Activated naive CD4-positive, alpha-beta T cell treated with anti-CD3 and anti-CD28 coated beads, Interleukin-2, amount 10 ng/mL, durations not matched to agents 7 days and 5 days (primary cell): ENCODE results near the gene PHKB.
A peak's percentile ranks its signal among the peaks of the same experiment; 100 is the strongest.
"Not testable (repeated sequence)": the region's sequence is repeated elsewhere in the genome, so short reads cannot be mapped to it uniquely, and the experiment has no call there.

ENCODE experiments used
- CTCF ChIA-PET: fragments of 350-600 bp; sonication (Branson Sonifier 250); formaldehyde crosslinking; loops from one replicate; lab custom pipeline; 2021; ENCODE audit warnings: antibody characterized with exemption; lab: Charles Lee
- DNase-seq: peaks from one replicate; pipeline ENCODE4 v3.0.0-alpha.2; 2020
- H3K27ac Mint-ChIP-seq: one replicate; pipeline ENCODE4 v1.8.0; 2021; ENCODE audit warnings: mild to moderate bottlenecking, moderate library complexity, mixed read lengths
- H3K27me3 Mint-ChIP-seq: one replicate; pipeline ENCODE4 v1.8.0; 2021; ENCODE audit warnings: mild to moderate bottlenecking, mixed read lengths
- H3K36me3 Mint-ChIP-seq: one replicate; pipeline ENCODE4 v1.8.0; 2021; ENCODE audit warnings: mixed read lengths
- H3K4me1 Mint-ChIP-seq: one replicate; pipeline ENCODE4 v1.8.0; 2021; ENCODE audit warnings: mixed read lengths
- H3K4me3 Mint-ChIP-seq: one replicate; pipeline ENCODE4 v1.8.0; 2021; ENCODE audit warnings: mild to moderate bottlenecking, moderate library complexity, mixed read lengths
- H3K9me3 Mint-ChIP-seq: one replicate; pipeline ENCODE4 v1.8.0; 2021; ENCODE audit warnings: mixed read lengths

The PHKB gene

GRCh38 chr16:47460359-47460710 is 796 bp upstream of the PHKB start:
- DNase-seq, result no peak
- CTCF ChIA-PET, result interaction anchor here (1.4 to 1.7 kb wide), 2 partner anchors 317 to 318 kb away, joined by 3 to 7 read pairs; partner anchors contain the start of gene NETO2
- H3K27me3 Mint-ChIP-seq, result no peaks in the 10 kb centered on the region
- H3K9me3 Mint-ChIP-seq, result no peaks in the 10 kb centered on the region
- H3K36me3 Mint-ChIP-seq, result peaks cover 28% of the 10 kb centered on the region
- H3K4me1 Mint-ChIP-seq, result peaks cover 50% of the 10 kb centered on the region
- peak overlapping the region; percentile 97 for H3K4me3 Mint-ChIP-seq
- peak overlapping the region; percentile 98 for H3K27ac Mint-ChIP-seq

- CTCF ChIA-PET, result interaction anchor here (1.2 to 1.7 kb wide), 3 partner anchors 318 to 424 kb away, joined by 3 to 7 read pairs (median 4); partner anchors contain the start of gene NETO2
- DNase-seq, result peak; percentile 23
- H3K4me1 Mint-ChIP-seq, result peaks cover 51% of the 10 kb centered on the region
- H3K27ac Mint-ChIP-seq, result peak overlapping the region; percentile 98
- peaks cover 25% of the 10 kb centered on the region for H3K36me3 Mint-ChIP-seq
- no peaks in the 10 kb centered on the region for H3K27me3 Mint-ChIP-seq
- H3K9me3 Mint-ChIP-seq, result no peaks in the 10 kb centered on the region
- peak overlapping the region; percentile 97 for H3K4me3 Mint-ChIP-seq
Measured at GRCh38 chr16:47461598-47462266, 601 bp downstream of the PHKB start.

- H3K4me3 Mint-ChIP-seq, result no peak overlapping the region
- no peaks in the 10 kb centered on the region for H3K27me3 Mint-ChIP-seq
- H3K4me1 Mint-ChIP-seq, result peaks cover 41% of the 10 kb centered on the region
- peaks cover 18% of the 10 kb centered on the region for H3K36me3 Mint-ChIP-seq
- H3K9me3 Mint-ChIP-seq, result no peaks in the 10 kb centered on the region
- H3K27ac Mint-ChIP-seq, result no peak overlapping the region
- CTCF ChIA-PET, result no interaction called here
- DNase-seq, result no peak
Measured at GRCh38 chr16:47463771-47464624, 2.9 kb downstream of the PHKB start.

- Mint-ChIP-seq H3K4me1 (peaks cover 26% of the 10 kb centered on the region), H3K36me3 (peaks cover 15% of the 10 kb centered on the region), H3K4me3 (no peak overlapping the region), H3K27me3 (no peaks in the 10 kb centered on the region), H3K27ac (no peak overlapping the region), H3K9me3 (no peaks in the 10 kb centered on the region)
- CTCF ChIA-PET, result no interaction called here
- DNase-seq, result no peak
Measured at GRCh38 chr16:47465919-47466630, 4.9 kb downstream of the PHKB start.

- Mint-ChIP-seq H3K27ac (no peak overlapping the region), H3K27me3 (no peaks in the 10 kb centered on the region), H3K9me3 (no peaks in the 10 kb centered on the region), H3K4me1 (peaks cover 18% of the 10 kb centered on the region), H3K36me3 (peaks cover 15% of the 10 kb centered on the region), H3K4me3 (no peak overlapping the region)
- no peak for DNase-seq
- CTCF ChIA-PET, result no interaction called here
Measured at GRCh38 chr16:47467501-47467900, 6.4 kb downstream of the PHKB start.

DNA sequence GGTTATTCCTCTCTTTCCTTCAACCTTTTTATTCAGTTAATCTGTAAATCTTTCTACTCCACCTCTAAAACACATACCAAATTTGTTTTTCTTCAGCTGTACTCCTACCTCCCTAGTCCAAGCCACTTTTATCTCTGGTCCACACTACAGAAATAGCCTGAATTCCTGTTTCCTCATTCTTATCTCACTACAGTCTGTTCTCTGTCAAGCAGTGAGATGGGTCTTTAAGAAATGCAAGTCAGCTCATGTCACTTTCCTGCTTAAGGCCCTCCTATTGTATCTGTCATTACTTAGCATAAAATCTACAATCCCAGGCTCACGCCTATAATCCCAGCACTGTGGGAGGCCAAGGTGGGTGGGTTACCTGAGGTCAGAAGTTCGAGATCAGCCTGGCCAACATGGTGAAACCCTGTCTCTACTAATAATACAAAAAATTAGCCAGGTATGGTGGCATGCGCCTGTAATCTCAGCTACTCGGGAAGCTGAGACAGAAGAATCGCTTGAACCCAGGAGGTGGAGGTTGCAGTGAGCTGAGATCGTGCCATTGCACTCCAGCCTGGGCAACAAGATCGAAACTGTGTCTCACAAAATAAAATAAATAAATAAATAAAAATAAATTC is 7.0 kb downstream of the PHKB start:
- H3K4me3 Mint-ChIP-seq, H3K27ac Mint-ChIP-seq, H3K9me3 Mint-ChIP-seq, CTCF ChIA-PET, H3K27me3 Mint-ChIP-seq, DNase-seq: not testable (repeated sequence)
- peaks cover 12% of the 10 kb centered on the region for H3K4me1 Mint-ChIP-seq
- peaks cover 15% of the 10 kb centered on the region for H3K36me3 Mint-ChIP-seq

- Mint-ChIP-seq H3K4me3 (no peak overlapping the region), H3K27ac (no peak overlapping the region), H3K9me3 (no peaks in the 10 kb centered on the region), H3K36me3 (peaks cover 9% of the 10 kb centered on the region), H3K4me1 (peaks cover 3% of the 10 kb centered on the region), H3K27me3 (no peaks in the 10 kb centered on the region)
- no peak for DNase-seq
- CTCF ChIA-PET, result no interaction called here
Measured at GRCh38 chr16:47469227-47469626, 8.1 kb downstream of the PHKB start.

DNA sequence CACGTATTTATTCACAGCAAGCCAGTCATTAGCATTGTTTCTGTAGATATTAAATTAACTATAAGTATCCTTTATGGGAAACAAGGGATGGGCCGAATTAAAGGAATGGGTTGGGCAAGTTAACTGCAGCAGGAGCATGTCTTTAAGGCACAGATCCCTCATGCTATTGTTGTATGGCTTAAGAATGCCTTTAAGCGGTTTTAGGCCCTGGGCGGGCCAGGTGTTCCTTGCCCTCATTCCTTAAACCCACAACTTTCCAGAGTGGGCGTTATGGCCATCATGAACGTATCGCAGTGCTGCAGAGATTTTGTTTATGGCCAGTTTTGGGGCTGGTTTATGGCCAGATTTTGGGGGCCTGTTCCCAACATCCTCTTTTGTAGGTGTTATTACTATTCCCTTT is 9.1 kb downstream of the PHKB start:
- Mint-ChIP-seq H3K27ac (no peak overlapping the region), H3K27me3 (no peaks in the 10 kb centered on the region), H3K36me3 (peaks cover 9% of the 10 kb centered on the region), H3K4me3 (no peak overlapping the region), H3K9me3 (no peaks in the 10 kb centered on the region), H3K4me1 (peaks cover 2% of the 10 kb centered on the region)
- CTCF ChIA-PET, result no interaction called here
- DNase-seq, result no peak

- CTCF ChIA-PET, result no interaction called here
Measured at GRCh38 chr16:47470810-47471209, 9.7 kb downstream of the PHKB start.

DNA sequence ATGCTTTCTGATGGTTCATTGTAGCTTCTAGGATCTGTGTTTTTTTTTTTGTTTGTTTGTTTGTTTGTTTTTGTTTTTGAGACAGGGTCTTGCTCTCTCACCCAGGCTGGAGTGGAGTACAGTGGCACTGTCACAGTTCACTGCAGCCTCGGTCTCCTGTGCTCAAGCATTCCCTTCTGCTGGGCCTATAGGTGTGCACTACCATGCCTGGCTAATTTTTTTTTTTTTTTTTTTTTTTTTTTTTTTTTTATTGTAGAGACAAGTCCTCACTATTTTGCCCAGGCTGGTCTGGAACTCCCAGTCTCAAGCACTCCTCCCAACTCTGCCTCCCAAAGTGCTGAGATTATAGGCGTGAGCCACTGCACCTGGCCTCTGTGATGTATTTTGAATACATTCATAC is 11.9 kb downstream of the PHKB start:
- H3K4me1 Mint-ChIP-seq, H3K9me3 Mint-ChIP-seq, H3K4me3 Mint-ChIP-seq, H3K27me3 Mint-ChIP-seq, DNase-seq, CTCF ChIA-PET, H3K27ac Mint-ChIP-seq, H3K36me3 Mint-ChIP-seq: not testable (repeated sequence)

More at GRCh38 chr16:47470810-47471209, 9.7 kb downstream of the PHKB start:
- Mint-ChIP-seq H3K4me1 (no peaks in the 10 kb centered on the region), H3K27me3 (no peaks in the 10 kb centered on the region), H3K4me3 (no peak overlapping the region), H3K9me3 (no peaks in the 10 kb centered on the region), H3K27ac (no peak overlapping the region), H3K36me3 (peaks cover 11% of the 10 kb centered on the region)
- no peak for DNase-seq

GRCh38 chr16:47473792-47474191 is 12.7 kb downstream of the PHKB start:
- CTCF ChIA-PET, result no interaction called here
- peaks cover 8% of the 10 kb centered on the region for H3K36me3 Mint-ChIP-seq
- no peak for DNase-seq
- H3K4me1 Mint-ChIP-seq, result no peaks in the 10 kb centered on the region
- no peak overlapping the region for H3K27ac Mint-ChIP-seq
- no peak overlapping the region for H3K4me3 Mint-ChIP-seq
- no peaks in the 10 kb centered on the region for H3K9me3 Mint-ChIP-seq
- no peaks in the 10 kb centered on the region for H3K27me3 Mint-ChIP-seq

DNA sequence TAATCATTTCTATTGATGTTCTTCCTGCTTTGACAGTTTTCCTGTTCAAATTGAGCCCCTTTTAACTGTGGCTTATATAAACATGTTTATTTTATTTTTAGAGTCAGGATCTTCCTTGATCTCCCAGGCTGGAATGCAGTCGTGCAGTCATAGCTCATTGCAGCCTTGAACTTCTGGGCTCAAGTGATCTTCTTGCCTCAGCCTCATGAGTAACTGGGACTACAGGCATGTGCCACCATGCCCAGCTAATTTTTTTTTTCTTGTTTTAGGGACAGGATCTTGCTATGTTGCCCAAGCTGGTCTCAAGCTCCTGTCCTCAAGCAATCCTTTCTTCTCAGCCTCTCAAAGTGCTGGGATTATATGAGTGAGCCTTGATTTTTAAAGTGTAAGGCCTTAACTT is 14.7 kb downstream of the PHKB start:
- Mint-ChIP-seq H3K27me3 (no peaks in the 10 kb centered on the region), H3K27ac (no peak overlapping the region), H3K36me3 (peaks cover 12% of the 10 kb centered on the region), H3K9me3 (no peaks in the 10 kb centered on the region), H3K4me3 (no peak overlapping the region), H3K4me1 (no peaks in the 10 kb centered on the region)
- no peak for DNase-seq
- CTCF ChIA-PET, result interaction anchor here (0.6 kb wide), 1 partner anchor 351 kb away, joined by 3 read pairs; no protein-coding TSS in a partner anchor

DNA sequence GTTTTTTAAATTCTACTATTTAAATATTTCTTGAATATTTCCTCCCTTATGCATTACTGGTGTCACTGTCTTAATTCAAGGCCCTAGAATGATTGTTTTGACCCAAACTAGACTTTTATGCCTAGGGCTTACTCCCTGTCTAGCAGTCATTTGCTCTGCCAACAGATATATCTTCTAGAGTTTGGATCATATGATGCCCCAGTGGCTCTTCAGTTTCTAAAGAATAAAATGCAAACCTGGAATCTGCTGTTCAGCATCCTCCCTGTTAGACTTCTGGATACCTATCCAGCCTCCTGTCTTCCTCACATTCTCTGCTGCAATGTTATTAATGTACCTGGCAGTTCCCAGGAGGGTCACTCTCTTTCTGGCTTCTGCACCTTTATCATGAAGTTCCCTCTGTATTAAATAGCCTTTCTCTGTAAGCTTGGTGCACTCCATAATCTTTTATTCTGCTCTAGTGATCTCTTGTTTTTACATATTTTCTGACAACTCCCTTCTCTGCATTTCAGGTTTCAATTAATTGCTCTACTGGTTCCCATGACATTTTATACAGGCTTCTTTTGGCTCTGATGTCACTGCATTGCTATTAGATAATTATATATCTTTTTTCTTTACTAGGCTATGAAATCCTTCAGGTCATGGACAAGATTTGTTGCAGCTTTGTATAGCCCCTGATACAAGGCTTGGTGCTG is 15.7 kb downstream of the PHKB start:
- DNase-seq, result no peak
- H3K9me3 Mint-ChIP-seq, result no peaks in the 10 kb centered on the region
- no peak overlapping the region for H3K27ac Mint-ChIP-seq
- peaks cover 8% of the 10 kb centered on the region for H3K36me3 Mint-ChIP-seq
- CTCF ChIA-PET, result no interaction called here
- no peak overlapping the region for H3K4me3 Mint-ChIP-seq
- no peaks in the 10 kb centered on the region for H3K27me3 Mint-ChIP-seq
- no peaks in the 10 kb centered on the region for H3K4me1 Mint-ChIP-seq
